Measurements from ENCODE around the gene TNFSF15. TPM values are rescaled to one million over a fixed set of nuclear protein-coding genes. Genes with fewer than 3 reads are reported as not detected.
A peak's percentile ranks its signal among the peaks of the same experiment; 100 is the strongest.

Gene TNFSF15
- total RNA-seq, 4 donors from 2014 or later, result 0.16 to 1.4 (median 0.40) TPM

DNA sequence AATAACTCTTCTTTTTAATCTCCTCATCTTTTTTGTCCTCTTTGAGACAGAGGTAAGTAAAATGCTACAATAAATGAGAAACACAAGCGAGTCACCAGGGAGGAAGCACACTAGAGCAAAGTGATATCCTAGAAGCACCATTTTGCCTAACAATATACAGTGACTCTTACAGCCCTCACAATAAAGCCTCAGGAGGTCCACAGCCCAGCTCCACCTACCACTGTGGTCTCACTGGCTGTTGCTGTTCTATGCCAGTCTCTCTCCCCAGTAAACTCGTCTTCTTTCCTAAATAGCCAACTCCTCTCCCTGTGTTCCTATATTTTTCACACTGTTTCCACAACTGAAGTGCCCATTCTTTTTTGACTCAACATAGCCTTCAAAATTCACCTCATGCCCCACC is 44.3 kb downstream of the TNFSF15 start:
- no peaks in the 10 kb centered on the region for H3K36me3 ChIP-seq
- no peak overlapping the region for H3K4me3 ChIP-seq
- no peaks in the 10 kb centered on the region for H3K9me3 ChIP-seq
- no peaks in the 10 kb centered on the region for H3K27me3 ChIP-seq
- H3K27ac ChIP-seq, result no peak overlapping the region
- TF ChIP-seq POLR2AphosphoS5 (IDR thresholded peaks at IDR 0.05) (no peak), EP300 (IDR thresholded peaks at IDR 0.05) (no peak), POLR2A (IDR thresholded peaks at IDR 0.05) (no peak)
- TF ChIP-seq, protein P1, sequence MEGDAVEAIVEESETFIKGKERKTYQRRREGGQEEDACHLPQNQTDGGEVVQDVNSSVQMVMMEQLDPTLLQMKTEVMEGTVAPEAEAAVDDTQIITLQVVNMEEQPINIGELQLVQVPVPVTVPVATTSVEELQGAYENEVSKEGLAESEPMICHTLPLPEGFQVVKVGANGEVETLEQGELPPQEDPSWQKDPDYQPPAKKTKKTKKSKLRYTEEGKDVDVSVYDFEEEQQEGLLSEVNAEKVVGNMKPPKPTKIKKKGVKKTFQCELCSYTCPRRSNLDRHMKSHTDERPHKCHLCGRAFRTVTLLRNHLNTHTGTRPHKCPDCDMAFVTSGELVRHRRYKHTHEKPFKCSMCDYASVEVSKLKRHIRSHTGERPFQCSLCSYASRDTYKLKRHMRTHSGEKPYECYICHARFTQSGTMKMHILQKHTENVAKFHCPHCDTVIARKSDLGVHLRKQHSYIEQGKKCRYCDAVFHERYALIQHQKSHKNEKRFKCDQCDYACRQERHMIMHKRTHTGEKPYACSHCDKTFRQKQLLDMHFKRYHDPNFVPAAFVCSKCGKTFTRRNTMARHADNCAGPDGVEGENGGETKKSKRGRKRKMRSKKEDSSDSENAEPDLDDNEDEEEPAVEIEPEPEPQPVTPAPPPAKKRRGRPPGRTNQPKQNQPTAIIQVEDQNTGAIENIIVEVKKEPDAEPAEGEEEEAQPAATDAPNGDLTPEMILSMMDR (IDR thresholded peaks at IDR 0.05), result no peak
- DNase-seq (ENCODE audit: low spot score in 2 of 2), result no peak
- 86% methylated on average over 2 of the region's 2 CpGs for WGBS
- H3K4me1 ChIP-seq, result no peaks in the 10 kb centered on the region

DNA sequence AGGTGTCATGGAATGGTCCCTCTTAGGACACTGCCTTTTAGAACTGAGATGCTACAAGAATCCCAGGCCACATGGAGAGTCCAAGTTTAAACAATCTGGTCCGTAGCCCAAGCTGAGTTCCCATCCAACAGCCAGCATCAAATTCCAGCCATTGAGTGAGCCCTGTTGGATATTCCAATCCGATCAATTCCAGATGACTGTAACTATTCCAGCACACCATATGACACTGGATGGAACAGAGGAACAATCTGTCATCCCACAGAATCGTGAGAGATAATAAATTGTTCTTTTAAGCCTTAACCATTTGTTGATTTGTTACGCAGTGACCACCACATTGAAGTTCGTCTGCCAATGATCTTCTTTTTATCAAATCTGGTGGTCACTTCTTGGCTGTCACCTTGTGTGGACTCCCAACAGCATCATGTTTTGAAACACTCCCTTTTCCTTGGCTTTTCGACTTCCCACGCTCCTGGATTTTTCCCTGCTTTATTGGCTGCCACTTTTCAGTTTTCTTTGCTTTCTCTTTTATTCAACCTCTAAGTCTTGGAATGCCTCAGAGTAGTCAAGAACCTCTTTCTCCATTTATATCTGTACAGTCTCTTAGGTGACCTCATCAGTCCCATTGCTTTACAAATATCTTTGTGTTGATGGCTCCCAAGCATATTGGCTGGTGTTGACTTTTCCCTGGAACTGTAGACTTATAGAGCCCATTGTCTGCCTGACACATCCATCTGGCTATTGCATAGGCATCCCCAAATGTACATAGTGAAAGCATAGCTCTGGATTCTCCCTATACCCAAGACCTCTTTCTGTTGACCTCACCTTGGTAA is 46.1 kb downstream of the TNFSF15 start:
- Histone ChIP-seq H3K27me3 (no peaks in the 10 kb centered on the region), H3K4me1 (no peaks in the 10 kb centered on the region), H3K9me3 (no peaks in the 10 kb centered on the region), H3K4me3 (no peak overlapping the region), H3K27ac (peak overlapping the region; percentile 22), H3K36me3 (no peaks in the 10 kb centered on the region)
- TF ChIP-seq POLR2A (IDR thresholded peaks at IDR 0.05), result no peak
- TF ChIP-seq EP300 (IDR thresholded peaks at IDR 0.05), result no peak
- TF ChIP-seq POLR2AphosphoS5 (IDR thresholded peaks at IDR 0.05), result no peak
- TF ChIP-seq, protein P1 (IDR thresholded peaks at IDR 0.05), result no peak
- no peak for DNase-seq (ENCODE audit: low spot score in 2 of 2)
- 60% methylated on average over 7 of the region's 7 CpGs for WGBS

DNA sequence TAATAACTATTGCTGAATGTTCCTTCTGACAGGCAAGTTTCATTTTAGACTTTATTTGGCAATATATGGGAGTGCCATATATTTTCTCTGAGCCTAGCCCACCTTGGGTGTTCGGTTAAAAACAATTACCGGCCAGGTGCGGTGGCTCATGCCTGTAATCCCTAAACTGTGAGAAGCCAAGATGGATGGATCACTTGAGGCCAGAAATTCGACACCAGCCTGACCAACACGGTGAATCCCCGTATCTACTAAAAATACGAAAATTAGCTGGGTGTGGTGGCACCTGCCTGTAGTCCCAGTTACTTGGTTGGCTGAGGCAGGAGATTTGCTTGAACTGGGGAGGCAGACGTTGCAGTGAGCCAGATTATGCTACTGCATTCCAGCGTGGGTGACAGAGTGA is 47.9 kb downstream of the TNFSF15 start:
- WGBS, result 44% methylated on average over 9 of the region's 9 CpGs
- DNase-seq (ENCODE audit: low spot score in 2 of 2), result no peak
- no peaks in the 10 kb centered on the region for H3K27me3 ChIP-seq
- no peak overlapping the region for H3K4me3 ChIP-seq
- no peaks in the 10 kb centered on the region for H3K4me1 ChIP-seq
- no peak overlapping the region for H3K27ac ChIP-seq
- TF ChIP-seq POLR2A (IDR thresholded peaks at IDR 0.05) (no peak), POLR2AphosphoS5 (IDR thresholded peaks at IDR 0.05) (no peak), EP300 (IDR thresholded peaks at IDR 0.05) (no peak)
- TF ChIP-seq, protein P1 (IDR thresholded peaks at IDR 0.05), result no peak
- H3K9me3 ChIP-seq, result no peaks in the 10 kb centered on the region
- H3K36me3 ChIP-seq, result no peaks in the 10 kb centered on the region

DNA sequence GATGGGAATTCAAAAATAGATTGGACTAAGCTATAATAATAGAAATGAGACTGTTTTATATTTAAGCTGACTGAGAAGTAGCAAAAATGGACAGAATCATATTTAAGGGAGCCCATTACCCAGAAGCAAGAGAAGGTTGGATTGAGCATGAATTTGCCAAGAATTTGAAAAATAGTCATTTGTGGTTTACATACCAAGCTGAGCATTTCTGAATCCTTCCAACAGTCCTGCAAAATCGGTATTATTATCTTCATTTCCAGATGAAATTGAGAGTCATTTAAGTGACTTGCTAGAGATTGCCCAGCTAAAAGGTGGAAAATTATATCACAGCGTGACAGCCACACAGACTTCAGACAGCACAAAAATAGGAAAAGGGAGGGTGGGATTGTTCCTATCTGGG is 48.4 kb downstream of the TNFSF15 start:
- Histone ChIP-seq H3K27me3 (no peaks in the 10 kb centered on the region), H3K27ac (no peak overlapping the region), H3K9me3 (no peaks in the 10 kb centered on the region), H3K36me3 (no peaks in the 10 kb centered on the region), H3K4me3 (no peak overlapping the region), H3K4me1 (no peaks in the 10 kb centered on the region)
- DNase-seq (ENCODE audit: low spot score in 2 of 2), result no peak
- WGBS, result 83% methylated on average over 2 of the region's 2 CpGs
- TF ChIP-seq POLR2A (IDR thresholded peaks at IDR 0.05) (no peak), POLR2AphosphoS5 (IDR thresholded peaks at IDR 0.05) (no peak), EP300 (IDR thresholded peaks at IDR 0.05) (no peak)
- TF ChIP-seq, protein P1 (IDR thresholded peaks at IDR 0.05), result no peak

DNA sequence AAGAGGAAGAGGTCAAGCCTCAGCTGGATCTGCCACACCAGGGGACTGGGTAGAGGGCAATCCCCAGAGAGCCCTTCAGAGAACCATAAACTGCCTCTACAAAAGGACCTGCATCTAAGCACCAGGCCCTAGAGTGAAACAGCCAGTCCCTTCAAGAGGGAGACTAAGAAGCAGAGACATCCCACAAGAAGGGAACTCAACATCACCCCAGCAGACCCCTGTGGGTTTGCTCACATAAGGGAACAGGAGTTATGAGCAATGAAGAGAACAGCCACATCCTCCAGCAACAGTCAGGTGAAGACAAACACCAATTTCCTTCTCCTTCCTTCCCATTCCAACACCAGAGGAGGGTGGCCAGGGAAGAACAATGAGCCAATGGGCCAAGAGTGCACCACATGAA is 48.9 kb downstream of the TNFSF15 start:
- Histone ChIP-seq H3K9me3 (no peaks in the 10 kb centered on the region), H3K4me3 (no peak overlapping the region), H3K4me1 (no peaks in the 10 kb centered on the region), H3K27ac (no peak overlapping the region), H3K27me3 (no peaks in the 10 kb centered on the region), H3K36me3 (no peaks in the 10 kb centered on the region)
- no peak for DNase-seq (ENCODE audit: low spot score in 2 of 2)
- TF ChIP-seq EP300 (IDR thresholded peaks at IDR 0.05), result no peak
- TF ChIP-seq, protein P1 (IDR thresholded peaks at IDR 0.05), result no peak
- TF ChIP-seq POLR2AphosphoS5 (IDR thresholded peaks at IDR 0.05), result no peak
- no peak for TF ChIP-seq POLR2A (IDR thresholded peaks at IDR 0.05)
